Kidney epithelial cell (primary cell): ENCODE measurements around the gene TAS1R3. TPM values are rescaled to one million over a fixed set of nuclear protein-coding genes. Genes with fewer than 3 reads are reported as not detected.

Source experiments
- DNase-seq: peaks from one replicate; pipeline ENCODE4 v3.0.0-alpha.2; 2010; ENCODE audit warnings: low read depth
- H3K27me3 ChIP-seq: 2 replicates; pipeline ENCODE4 v1.6.0; 2011; ENCODE audit warnings: low read length; ENCODE audit not compliant: control insufficient read depth, insufficient read depth
- H3K36me3 ChIP-seq: 2 replicates; pipeline ENCODE4 v1.5.1; 2011; ENCODE audit warnings: low read length; ENCODE audit not compliant: control insufficient read depth, insufficient read depth
- H3K4me3 ChIP-seq: 2 replicates; pipeline ENCODE4 v1.5.1; 2011; ENCODE audit warnings: low read depth, mild to moderate bottlenecking, control low read depth, low read length
- CTCF ChIP-seq: IDR thresholded peaks from 2 replicates; pipeline ENCODE4 v1.5.1; 2011; ENCODE audit warnings: mild to moderate bottlenecking, moderate library complexity, low read length, control low read depth, inconsistent platforms; ENCODE audit not compliant: insufficient read depth, poor library complexity, severe bottlenecking
- total RNA-seq: library from RNA; depleted of rRNA; stranded (reverse); fragments of >200 nt; gene quantifications from 2 replicates; pipeline ENCODE4 v1.2.3, GENCODE V29; 2015

Gene TAS1R3
- total RNA-seq, 1 donor from 2014 or later, result 0.08 TPM

GRCh38 chr1:1319646-1319941, 11.5 kb upstream of the TAS1R3 start:
- no peak for TF ChIP-seq CTCF
- Histone ChIP-seq H3K4me3 (no peak overlapping the region), H3K36me3 (peaks cover 2% of the 10 kb centered on the region), H3K27me3 (no peaks in the 10 kb centered on the region)
- no peak for DNase-seq

GRCh38 chr1:1320666-1321448, 10.2 kb upstream of the TAS1R3 start:
- Histone ChIP-seq H3K27me3 (no peaks in the 10 kb centered on the region), H3K36me3 (peaks cover 2% of the 10 kb centered on the region), H3K4me3 (no peak overlapping the region)
- no peak for TF ChIP-seq CTCF
- DNase-seq, result no peak

- H3K4me3 ChIP-seq, result no peak overlapping the region
- H3K27me3 ChIP-seq, result no peaks in the 10 kb centered on the region
- no peak for TF ChIP-seq CTCF
- H3K36me3 ChIP-seq, result peaks cover 2% of the 10 kb centered on the region
- DNase-seq, result no peak
These were observed 9.6 kb upstream of the TAS1R3 start for GRCh38 chr1:1321477-1321876.

GRCh38 chr1:1322418-1322817, 8.7 kb upstream of the TAS1R3 start:
- Histone ChIP-seq H3K4me3 (no peak overlapping the region), H3K27me3 (no peaks in the 10 kb centered on the region), H3K36me3 (peaks cover 2% of the 10 kb centered on the region)
- no peak for TF ChIP-seq CTCF
- no peak for DNase-seq

- H3K27me3 ChIP-seq, result no peaks in the 10 kb centered on the region
- no peak for TF ChIP-seq CTCF
- no peak for DNase-seq
- H3K4me3 ChIP-seq, result no peak overlapping the region
- peaks cover 2% of the 10 kb centered on the region for H3K36me3 ChIP-seq
These were observed 8.1 kb upstream of the TAS1R3 start for GRCh38 chr1:1322952-1323351.

GRCh38 chr1:1324084-1324523, 7.0 kb upstream of the TAS1R3 start:
- TF ChIP-seq CTCF, result no peak
- Histone ChIP-seq H3K36me3 (peaks cover 2% of the 10 kb centered on the region), H3K4me3 (peak overlapping the region; percentile 98), H3K27me3 (no peaks in the 10 kb centered on the region)
- DNase-seq, result no peak
